Hair follicular keratinocyte (primary cell): ENCODE results near the gene HAO1. TPM values are rescaled to one million over a fixed set of nuclear protein-coding genes. Genes with fewer than 3 reads are reported as not detected.

Experiments
- total RNA-seq: library from RNA; depleted of rRNA; stranded (reverse); fragments of >200 nt; gene quantifications from 2 replicates; pipeline ENCODE4 v1.2.3, GENCODE V29; 2015

The HAO1 gene
- total RNA-seq, result not detected in 2 replicates

GRCh38 chr20:7940341-7940740 lies at the start of gene HAO1:
Gene HAO1, minus strand, starts transcription at chr20:7940458. Its CDS starts 36 bp downstream, at chr20:7940422.

Other genes with a start within 250 kb of the HAO1 start
- gene TMX4, start 79.3 kb upstream of the HAO1 start, total RNA-seq, result 8.8 and 11.5 TPM in 2 replicates
- gene PLCB1, start 191.8 kb upstream of the HAO1 start, total RNA-seq, result 0.23 and 0.57 TPM in 2 replicates